Activated CD4-positive, alpha-beta T cell treated with anti-CD3 and anti-CD28 coated beads, Interleukin-2, amount 10 ng/mL, durations not matched to agents 24 days and 14 days (primary cell): ENCODE results near the gene GTF2H2C_2.
"Not testable (repeated sequence)": the region's sequence is repeated elsewhere in the genome, so short reads cannot be mapped to it uniquely, and the experiment has no call there.

Experiments
- DNase-seq: peaks from one replicate; pipeline ENCODE4 v3.0.0; 2022
- H3K27ac Mint-ChIP-seq: one replicate; pipeline ENCODE4 v1.8.0; 2022; ENCODE audit warnings: mild to moderate bottlenecking, mixed read lengths
- H3K27me3 Mint-ChIP-seq: one replicate; pipeline ENCODE4 v1.8.0; 2022; ENCODE audit warnings: mixed read lengths
- H3K36me3 Mint-ChIP-seq: one replicate; pipeline ENCODE4 v1.8.0; 2022; ENCODE audit warnings: low read depth, mild to moderate bottlenecking, mixed read lengths
- H3K4me1 Mint-ChIP-seq: one replicate; pipeline ENCODE4 v1.8.0; 2021; ENCODE audit warnings: mixed read lengths
- H3K4me3 Mint-ChIP-seq: one replicate; pipeline ENCODE4 v1.8.0; 2022; ENCODE audit warnings: mild to moderate bottlenecking, moderate library complexity, mixed read lengths
- H3K9me3 Mint-ChIP-seq: one replicate; pipeline ENCODE4 v1.8.0; 2021; ENCODE audit warnings: mixed read lengths
- intact Hi-C: fragments of 100-400 bp; cut with micrococcal nuclease; formaldehyde crosslinking; loops from one replicate; pipeline ENCODE4 v1.15.1; 2023

GTF2H2C_2 gene

DNA sequence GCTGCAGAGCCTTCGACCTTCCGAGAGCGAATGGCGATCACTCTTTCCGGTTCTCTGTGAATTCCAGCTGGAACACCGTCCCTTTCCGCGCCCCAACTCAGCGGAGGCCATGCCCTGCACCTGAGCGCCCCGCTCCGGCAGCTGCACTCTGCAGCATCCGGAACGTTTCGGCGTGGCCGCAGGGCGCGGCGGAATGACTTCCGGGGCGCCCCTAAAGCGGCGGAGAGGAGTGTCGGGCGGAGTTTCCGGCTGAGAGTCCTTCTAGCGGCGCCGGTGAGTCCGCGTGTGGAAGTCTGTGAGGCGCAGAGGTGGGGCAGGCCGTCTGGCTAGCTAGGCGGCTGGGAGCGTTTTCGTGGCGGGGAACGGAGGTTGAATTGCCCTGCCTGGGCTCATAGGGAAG is at the start of gene GTF2H2C_2:
GTF2H2C_2 (plus strand) TSS at position 252 of the 400 bp plus-strand sequence.
- H3K9me3 Mint-ChIP-seq, DNase-seq, H3K4me1 Mint-ChIP-seq, intact Hi-C loops, H3K27me3 Mint-ChIP-seq, H3K27ac Mint-ChIP-seq, H3K4me3 Mint-ChIP-seq, H3K36me3 Mint-ChIP-seq: not testable (repeated sequence)

DNA sequence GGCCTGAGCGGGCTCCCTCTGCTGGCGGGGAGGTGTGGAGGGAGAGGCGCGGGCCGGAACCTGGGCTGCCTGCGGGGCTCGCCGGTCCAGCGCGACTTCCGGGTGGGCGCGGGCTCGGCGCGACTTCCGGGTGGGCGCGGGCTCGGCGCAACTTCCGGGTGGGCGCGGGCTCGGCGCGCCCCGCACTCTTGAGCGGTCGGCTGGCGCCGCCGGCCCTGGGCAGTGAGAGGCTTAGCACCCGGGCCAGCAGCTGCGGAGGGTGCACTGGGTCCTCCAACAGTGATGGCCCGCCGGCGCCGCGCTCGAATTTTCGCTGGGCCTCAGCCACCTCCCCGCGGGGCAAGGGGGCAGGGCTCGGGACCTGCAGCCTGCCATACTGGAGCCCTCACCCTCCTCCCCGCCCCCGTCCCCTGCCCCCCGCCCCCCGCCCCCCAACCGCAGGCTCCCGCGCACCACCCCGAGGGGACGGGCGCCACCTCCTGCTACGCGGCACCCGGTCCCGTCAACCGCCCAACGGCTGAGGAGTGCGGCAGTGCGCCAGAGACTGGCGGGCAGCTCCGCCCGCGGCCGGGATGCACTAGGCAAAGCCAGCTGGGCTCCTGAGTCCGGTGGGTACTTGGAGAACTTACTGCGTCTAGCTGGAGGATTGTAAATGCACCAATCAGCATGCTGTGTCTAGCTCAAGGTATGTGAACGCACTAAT is 14.0 kb upstream of the GTF2H2C_2 start:
- H3K4me1 Mint-ChIP-seq, intact Hi-C loops, H3K9me3 Mint-ChIP-seq, H3K36me3 Mint-ChIP-seq, H3K27me3 Mint-ChIP-seq: not testable (repeated sequence)
- H3K4me3 Mint-ChIP-seq = peak overlapping the region; percentile 77
- peak overlapping the region; percentile 81 for H3K27ac Mint-ChIP-seq
- peak; percentile 92 for DNase-seq

DNA sequence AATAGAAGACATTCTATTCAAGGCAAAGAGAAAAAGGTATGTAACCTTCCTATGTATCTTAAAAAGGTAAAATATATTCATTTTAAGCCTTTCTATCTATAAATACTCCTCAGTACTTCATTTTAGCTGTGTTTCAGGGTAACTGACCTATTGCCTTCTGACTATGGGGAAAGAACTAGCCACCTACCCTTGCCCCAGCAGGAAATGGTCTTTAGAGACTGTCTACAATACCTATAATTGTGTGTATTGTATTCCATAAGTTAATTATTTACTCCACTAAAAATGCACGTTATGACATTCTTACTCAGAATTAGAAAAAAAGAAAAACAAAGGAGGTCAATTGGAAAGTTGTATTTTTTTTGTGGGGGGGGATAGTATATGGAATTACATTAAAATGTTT is 6.2 kb downstream of the GTF2H2C_2 start:
- H3K9me3 Mint-ChIP-seq, intact Hi-C loops, H3K27me3 Mint-ChIP-seq, H3K36me3 Mint-ChIP-seq, DNase-seq, H3K4me3 Mint-ChIP-seq, H3K27ac Mint-ChIP-seq, H3K4me1 Mint-ChIP-seq: not testable (repeated sequence)

DNA sequence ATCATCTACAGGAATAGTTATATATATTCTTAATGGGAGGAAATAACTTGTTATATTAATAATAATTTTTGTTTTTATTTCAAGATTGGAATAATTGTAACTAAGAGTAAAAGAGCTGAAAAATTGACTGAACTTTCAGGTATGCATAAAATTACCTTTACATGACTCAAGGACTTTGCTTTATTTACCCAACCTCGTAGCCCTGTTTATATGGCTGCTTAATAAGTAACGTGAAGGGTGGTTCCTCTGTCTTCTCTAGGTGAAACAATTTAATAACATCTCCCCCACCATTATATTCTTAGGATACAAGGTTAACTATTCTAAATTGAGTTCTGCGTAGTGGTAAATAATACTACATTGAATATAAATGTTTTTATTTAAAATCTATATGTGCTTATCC is 8.0 kb downstream of the GTF2H2C_2 start:
- H3K27ac Mint-ChIP-seq, H3K36me3 Mint-ChIP-seq, DNase-seq, H3K27me3 Mint-ChIP-seq, intact Hi-C loops, H3K4me1 Mint-ChIP-seq, H3K9me3 Mint-ChIP-seq, H3K4me3 Mint-ChIP-seq: not testable (repeated sequence)

DNA sequence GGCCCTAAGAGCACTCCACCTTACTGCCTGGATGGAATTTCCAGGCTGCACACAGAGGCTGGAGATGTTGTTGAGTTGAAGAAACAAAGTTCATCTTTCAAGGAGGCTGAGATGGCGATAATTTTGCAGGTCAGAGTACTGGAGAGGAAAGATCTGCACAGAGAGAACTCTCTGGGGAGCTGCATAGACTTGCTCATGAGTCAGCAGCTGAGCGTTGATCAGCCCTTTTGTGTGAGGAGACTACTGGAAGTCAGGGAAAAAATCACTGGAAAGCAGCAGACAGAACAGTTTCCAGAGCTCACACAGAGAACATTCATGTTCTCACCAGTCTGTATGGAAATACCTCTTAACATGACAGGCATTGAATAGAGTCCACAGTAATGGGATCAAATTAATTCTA is 23.4 kb downstream of the GTF2H2C_2 start:
- H3K36me3 Mint-ChIP-seq, H3K4me1 Mint-ChIP-seq, H3K27ac Mint-ChIP-seq, intact Hi-C loops, H3K4me3 Mint-ChIP-seq, DNase-seq, H3K9me3 Mint-ChIP-seq, H3K27me3 Mint-ChIP-seq: not testable (repeated sequence)

DNA sequence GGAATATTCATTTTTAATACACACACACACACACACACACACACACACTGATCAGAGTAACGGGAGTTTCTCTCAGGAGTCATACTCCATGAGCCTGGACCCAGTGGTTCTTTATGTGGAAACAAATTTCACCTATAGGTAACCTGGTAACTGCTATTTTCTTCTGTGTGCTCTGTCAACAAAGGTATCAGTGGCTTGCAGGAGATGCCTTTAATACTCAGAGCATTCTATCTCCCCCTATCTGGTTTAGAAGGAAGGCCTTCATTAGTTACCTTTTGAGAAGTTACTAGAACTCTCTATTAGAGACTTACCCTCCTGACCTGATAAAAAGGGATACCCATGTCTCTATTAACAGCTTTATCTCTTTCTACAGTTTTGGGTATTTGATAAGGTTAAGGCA is 34.4 kb downstream of the GTF2H2C_2 start:
- DNase-seq, H3K36me3 Mint-ChIP-seq, H3K9me3 Mint-ChIP-seq, H3K27me3 Mint-ChIP-seq, H3K27ac Mint-ChIP-seq, H3K4me1 Mint-ChIP-seq, H3K4me3 Mint-ChIP-seq, intact Hi-C loops: not testable (repeated sequence)

DNA sequence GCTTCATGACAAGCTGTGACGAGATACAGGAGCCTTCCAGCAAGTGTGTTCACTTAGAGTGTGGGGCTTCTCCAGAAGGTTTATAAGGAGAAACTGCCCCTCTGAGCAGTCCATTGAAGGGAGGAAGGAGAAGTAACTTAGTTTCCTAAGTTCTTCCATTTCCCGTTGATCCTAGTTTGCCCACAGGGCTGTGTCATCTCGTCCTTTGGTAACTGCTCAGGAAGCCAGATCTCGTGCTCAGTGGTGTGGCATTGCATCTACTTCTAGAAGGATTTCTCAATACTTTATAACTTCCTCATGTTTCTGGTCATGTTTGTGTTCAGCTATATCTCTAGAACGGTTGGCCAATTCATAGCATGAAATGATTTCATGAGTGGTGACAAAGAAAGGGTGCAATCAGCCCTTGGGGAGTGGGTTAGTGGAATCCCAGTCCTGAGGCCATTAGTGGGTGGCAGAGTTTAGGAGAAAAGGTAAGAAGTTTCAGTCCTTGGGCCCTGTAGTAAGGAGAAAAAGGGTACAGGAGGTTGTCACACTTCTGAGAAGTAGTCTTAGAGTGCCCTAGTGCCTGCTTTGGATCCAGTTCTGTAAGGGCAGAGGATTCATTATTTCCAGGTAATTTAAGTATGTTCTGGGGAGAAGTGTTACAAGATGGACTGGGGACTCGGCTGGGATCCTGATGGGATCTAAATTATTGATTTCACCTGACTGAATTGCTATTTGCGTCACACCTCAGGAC is 36.2 kb downstream of the GTF2H2C_2 start:
- intact Hi-C loops, H3K27ac Mint-ChIP-seq: not testable (repeated sequence)

DNA sequence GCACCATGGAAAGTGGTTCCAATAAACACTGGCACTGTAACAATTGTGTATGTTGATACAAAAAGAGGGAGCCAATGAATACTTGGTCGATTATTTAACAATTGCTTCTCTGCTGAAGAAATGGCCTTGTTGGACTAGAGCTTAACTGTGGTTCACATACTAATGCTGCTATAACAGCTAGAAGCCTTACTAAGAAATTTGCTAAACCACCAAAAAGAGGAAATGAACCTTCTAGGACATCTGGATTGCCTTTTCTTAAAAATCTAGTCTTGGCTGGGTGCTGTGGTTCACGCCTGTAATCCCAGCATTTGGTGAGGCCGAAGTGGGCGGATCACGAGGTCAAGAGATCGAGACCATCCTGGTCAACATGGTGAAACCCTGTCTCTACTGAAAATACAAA is 41.9 kb downstream of the GTF2H2C_2 start:
- H3K27ac Mint-ChIP-seq, H3K4me1 Mint-ChIP-seq, intact Hi-C loops: not testable (repeated sequence)

More for the DNA sequence above, 36.2 kb downstream of the GTF2H2C_2 start:
- not testable (repeated sequence) for DNase-seq, H3K27me3 Mint-ChIP-seq, H3K9me3 Mint-ChIP-seq, H3K4me1 Mint-ChIP-seq, H3K36me3 Mint-ChIP-seq, H3K4me3 Mint-ChIP-seq

DNA sequence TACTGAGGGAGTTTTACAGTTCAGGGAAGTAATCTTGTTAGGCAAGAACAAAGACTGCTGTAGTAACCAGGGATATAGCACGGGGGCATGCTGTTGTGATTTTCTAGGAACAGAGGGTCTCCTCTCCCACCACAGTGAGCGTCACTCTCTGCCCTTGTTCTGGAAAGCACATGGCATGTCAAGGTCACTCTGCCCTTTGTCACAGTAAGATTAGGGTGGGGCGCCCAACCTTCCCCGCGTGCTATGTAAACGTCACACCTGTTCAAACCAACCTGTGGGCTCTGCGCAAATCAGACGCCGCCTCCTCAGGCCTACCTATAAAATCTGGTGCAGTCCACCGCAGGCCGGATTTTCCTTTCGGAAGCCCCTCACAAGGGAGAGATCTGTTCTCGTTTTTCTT is 44.0 kb downstream of the GTF2H2C_2 start:
- H3K4me3 Mint-ChIP-seq, H3K36me3 Mint-ChIP-seq, H3K27me3 Mint-ChIP-seq, H3K27ac Mint-ChIP-seq, H3K4me1 Mint-ChIP-seq, H3K9me3 Mint-ChIP-seq, DNase-seq, intact Hi-C loops: not testable (repeated sequence)

More for the DNA sequence above, 41.9 kb downstream of the GTF2H2C_2 start:
- not testable (repeated sequence) for H3K4me3 Mint-ChIP-seq, H3K9me3 Mint-ChIP-seq, DNase-seq, H3K27me3 Mint-ChIP-seq, H3K36me3 Mint-ChIP-seq

DNA sequence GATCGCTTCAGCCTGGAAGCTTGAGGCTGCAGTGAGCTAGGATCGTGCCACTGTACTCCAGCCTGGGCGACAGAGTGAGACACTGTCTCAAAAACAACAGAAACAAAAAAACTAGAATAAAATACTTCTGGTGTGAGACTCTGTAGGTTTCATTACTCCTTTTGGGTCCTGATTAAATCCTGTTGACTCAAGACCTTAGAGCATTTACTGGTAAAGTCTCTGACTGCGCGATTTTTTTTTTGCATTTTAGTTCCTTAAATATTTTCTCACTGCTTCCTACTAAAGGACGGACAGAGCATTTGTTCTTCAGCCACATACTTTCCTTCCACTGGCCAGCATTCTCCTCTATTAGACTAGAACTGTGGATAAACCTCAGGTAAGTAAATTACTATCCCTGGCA is 46.8 kb downstream of the GTF2H2C_2 start:
- H3K36me3 Mint-ChIP-seq, H3K4me3 Mint-ChIP-seq, H3K9me3 Mint-ChIP-seq, intact Hi-C loops, H3K4me1 Mint-ChIP-seq, H3K27me3 Mint-ChIP-seq, DNase-seq, H3K27ac Mint-ChIP-seq: not testable (repeated sequence)

DNA sequence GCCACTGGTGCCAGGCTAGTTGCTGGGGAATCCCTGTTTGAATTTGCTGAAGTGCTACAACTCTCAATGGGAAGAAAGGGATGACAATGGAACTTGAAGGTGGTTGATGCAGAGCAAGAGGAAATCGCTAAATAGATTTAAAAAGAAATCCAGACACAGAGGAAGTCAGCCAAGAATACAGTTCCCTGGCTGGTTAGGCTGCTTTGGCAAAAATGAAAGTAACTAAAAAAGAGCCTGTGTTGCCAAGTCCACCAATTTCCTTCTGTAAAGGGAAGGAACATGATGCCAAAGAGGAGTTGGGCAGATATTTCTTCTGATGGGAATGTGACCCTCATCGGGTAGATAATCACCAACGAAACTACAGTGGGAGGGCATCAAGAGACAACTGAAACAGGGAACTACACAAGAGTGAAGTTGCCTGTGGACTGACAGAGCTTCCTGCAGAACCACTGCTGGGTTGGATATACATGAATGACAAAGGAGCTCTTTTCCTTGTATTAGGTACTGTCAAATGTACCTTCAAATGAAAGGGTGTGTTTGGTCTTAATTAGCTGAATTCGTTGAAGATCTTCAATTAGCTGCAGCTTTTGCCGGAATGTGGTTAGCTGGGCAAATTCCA is 49.0 kb downstream of the GTF2H2C_2 start:
- H3K9me3 Mint-ChIP-seq, H3K4me3 Mint-ChIP-seq, DNase-seq, H3K27me3 Mint-ChIP-seq, H3K27ac Mint-ChIP-seq, H3K36me3 Mint-ChIP-seq, H3K4me1 Mint-ChIP-seq, intact Hi-C loops: not testable (repeated sequence)

DNA sequence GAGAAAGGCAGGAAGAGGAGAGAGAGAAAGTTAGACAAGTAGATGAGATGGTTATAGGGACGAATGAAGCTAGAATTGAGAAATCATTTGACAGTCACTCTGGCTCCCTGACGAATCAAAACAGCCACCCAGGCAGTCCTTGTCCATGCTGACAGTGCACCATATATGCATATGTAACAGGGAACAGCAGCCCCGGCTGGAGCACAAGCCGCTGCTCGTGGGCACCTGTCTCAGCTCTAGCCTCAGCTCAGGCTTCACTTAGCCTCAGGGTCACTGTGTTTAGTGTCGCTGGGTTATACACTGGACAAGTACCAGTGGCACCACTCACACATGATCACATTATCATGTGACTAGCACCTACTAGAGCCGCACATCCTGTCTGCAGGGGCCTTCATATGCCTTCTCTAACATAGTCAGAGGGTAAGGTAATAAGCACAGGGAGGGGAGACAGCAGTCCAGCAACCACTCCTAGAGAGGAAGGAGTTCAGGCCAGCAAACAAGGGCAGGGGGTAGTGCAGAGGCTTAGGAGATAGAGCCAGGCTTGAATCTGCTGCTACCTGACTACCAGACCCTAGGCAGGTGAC is 54.9 kb downstream of the GTF2H2C_2 start:
- H3K4me3 Mint-ChIP-seq, H3K4me1 Mint-ChIP-seq, H3K36me3 Mint-ChIP-seq, DNase-seq, H3K27ac Mint-ChIP-seq, H3K9me3 Mint-ChIP-seq, intact Hi-C loops, H3K27me3 Mint-ChIP-seq: not testable (repeated sequence)
